Measurements from ENCODE around the gene LCN12.

Gene LCN12

GRCh38 chr9:136952321-136952850 lies 313 bp downstream of the LCN12 start:
- no peak for DNase-seq (ENCODE audit: low read depth)
- H3K4me3 ChIP-seq (ENCODE audit: low read depth, low read length), result no peak overlapping the region
- TF ChIP-seq CTCF (conservative IDR thresholded peaks at IDR 0.05; ENCODE audit: low read depth, low read length), result no peak

- no peak for DNase-seq (ENCODE audit: low read depth)
- no peak overlapping the region for H3K4me3 ChIP-seq (ENCODE audit: low read depth, low read length)
- TF ChIP-seq CTCF (conservative IDR thresholded peaks at IDR 0.05; ENCODE audit: low read depth, low read length), result no peak
Measured at GRCh38 chr9:136952876-136953770, 1.1 kb downstream of the LCN12 start.

GRCh38 chr9:136953771-136954269 lies 1.7 kb downstream of the LCN12 start:
- H3K4me3 ChIP-seq (ENCODE audit: low read depth, low read length), result no peak overlapping the region
- TF ChIP-seq CTCF (conservative IDR thresholded peaks at IDR 0.05; ENCODE audit: low read depth, low read length), result no peak
- DNase-seq (ENCODE audit: low read depth), result no peak

GRCh38 chr9:136954270-136955083 lies 2.4 kb downstream of the LCN12 start:
- no peak overlapping the region for H3K4me3 ChIP-seq (ENCODE audit: low read depth, low read length)
- DNase-seq (ENCODE audit: low read depth), result no peak

GRCh38 chr9:136955202-136955942 lies 3.3 kb downstream of the LCN12 start:
- no peak overlapping the region for H3K4me3 ChIP-seq (ENCODE audit: low read depth, low read length)
- DNase-seq (ENCODE audit: low read depth), result no peak
- no peak for TF ChIP-seq CTCF (conservative IDR thresholded peaks at IDR 0.05; ENCODE audit: low read depth, low read length)

More at GRCh38 chr9:136954270-136955083, 2.4 kb downstream of the LCN12 start:
- no peak for TF ChIP-seq CTCF (conservative IDR thresholded peaks at IDR 0.05; ENCODE audit: low read depth, low read length)

- no peak for TF ChIP-seq CTCF (conservative IDR thresholded peaks at IDR 0.05; ENCODE audit: low read depth, low read length)
- DNase-seq (ENCODE audit: low read depth), result no peak
- no peak overlapping the region for H3K4me3 ChIP-seq (ENCODE audit: low read depth, low read length)
Measured at GRCh38 chr9:136955943-136956335, 3.9 kb downstream of the LCN12 start.

Measured in choroid plexus epithelial cell (primary cell).